K562 (cell line): ENCODE results near the gene PSMA2. TPM values are rescaled to one million over a fixed set of nuclear protein-coding genes. Genes with fewer than 3 reads are reported as not detected.
A peak's percentile ranks its signal among the peaks of the same experiment; 100 is the strongest.

Experiments
- ARID3A ChIP-seq: IDR thresholded peaks from 2 replicates; pipeline ENCODE4 v1.6.1; 2012; ENCODE audit warnings: low read depth, low read length, improper control_type of control experiment, borderline replicate concordance
- ARNT ChIP-seq, 2 experiments: fragments of 450-650 bp; IDR thresholded peaks; 2 replicates each; pipeline ENCODE4 v1.6.1; 2016; ENCODE audit warnings: mild to moderate bottlenecking in 1 of 2
- CBFA2T3 ChIP-seq: fragments of 450-650 bp; IDR thresholded peaks from 2 replicates; pipeline ENCODE4 v1.6.1; 2017
- CEBPG ChIP-seq, 3 experiments: fragments of 200-800 bp in 1 of 3; sonication (Bioruptor generic) in 1 of 3; sonication (generic) in 1 of 3; formaldehyde crosslinking in 1 of 3; IDR thresholded peaks in 2 of 3; conservative IDR thresholded peaks in 1 of 3; 2 replicates each; pipeline versions ENCODE4 v1.6.1 to v1.8.0; 2016 to 2022; ENCODE audit warnings: missing compliant biosample characterization in 2 of 3, missing genetic modification characterization in 2 of 3, mild to moderate bottlenecking in 1 of 3, missing genetic modification reagents in 1 of 3
- NR2F6 ChIP-seq: fragments of 450-650 bp; formaldehyde crosslinking; IDR thresholded peaks from 2 replicates; pipeline ENCODE4 v1.4.0; 2020; ENCODE audit warnings: mild to moderate bottlenecking
- PKNOX1 ChIP-seq: fragments of 450-650 bp; IDR thresholded peaks from 2 replicates; pipeline ENCODE4 v1.6.1; 2016
- SNIP1 ChIP-seq: fragments of 450-650 bp; IDR thresholded peaks from 2 replicates; pipeline ENCODE4 v1.7.1; 2017; ENCODE audit warnings: low read depth, mild to moderate bottlenecking
- SOX6 ChIP-seq: fragments of 450-650 bp; IDR thresholded peaks from 2 replicates; pipeline ENCODE4 v1.6.1; 2014; ENCODE audit warnings: mild to moderate bottlenecking
- ZNF212 ChIP-seq: fragments of 450-650 bp; formaldehyde crosslinking; IDR thresholded peaks from 2 replicates; pipeline ENCODE4 v1.4.0; 2020; ENCODE audit warnings: mild to moderate bottlenecking
- polyA plus RNA-seq, 8 experiments: library from polyadenylated mRNA; depleted of rRNA in 4 of 8; stranded (reverse) in 5 of 8; unstranded in 3 of 8; fragments of >200 nt; fragmentation: Nextera tagmentation in 2 of 8; fragmentation: Illumina TruSeq in 1 of 8; extraction: Ambion mirVana in 2 of 8; extraction: Trizol in 1 of 8; gene quantifications; 2 replicates each; pipeline versions ENCODE4 v1.2.1 to v1.2.3, GENCODE V29; 2011 to 2014; ENCODE audit warnings: inconsistent platforms in 1 of 8, missing spikeins in 1 of 8
- total RNA-seq, 7 experiments: library from RNA; depleted of rRNA in 6 of 7; stranded (reverse); fragments of >200 nt in 6 of 7; fragmentation: Illumina TruSeq in 2 of 7; extraction: Trizol in 2 of 7; gene quantifications; 2 replicates each; pipeline versions ENCODE4 v1.2.1 to v1.2.3, GENCODE V29; 2011 to 2021; ENCODE audit warnings: low replicate concordance in 1 of 7
- TF ChIP-seq, protein P1 (sequence below), 2 experiments: IDR thresholded peaks; 2 replicates each; pipeline ENCODE4 v1.6.1; 2012; ENCODE audit warnings: improper control_type of control experiment in 2 of 2, low read depth in 2 of 2, low read length in 2 of 2, borderline replicate concordance in 1 of 2

PSMA2 gene
- total and polyA plus RNA-seq, 9 of the 15 experiments (the other 6 are each of a cell fraction or from before 2014, with no cell fraction given): 91.7 to 1,070 (median 213) TPM

DNA sequence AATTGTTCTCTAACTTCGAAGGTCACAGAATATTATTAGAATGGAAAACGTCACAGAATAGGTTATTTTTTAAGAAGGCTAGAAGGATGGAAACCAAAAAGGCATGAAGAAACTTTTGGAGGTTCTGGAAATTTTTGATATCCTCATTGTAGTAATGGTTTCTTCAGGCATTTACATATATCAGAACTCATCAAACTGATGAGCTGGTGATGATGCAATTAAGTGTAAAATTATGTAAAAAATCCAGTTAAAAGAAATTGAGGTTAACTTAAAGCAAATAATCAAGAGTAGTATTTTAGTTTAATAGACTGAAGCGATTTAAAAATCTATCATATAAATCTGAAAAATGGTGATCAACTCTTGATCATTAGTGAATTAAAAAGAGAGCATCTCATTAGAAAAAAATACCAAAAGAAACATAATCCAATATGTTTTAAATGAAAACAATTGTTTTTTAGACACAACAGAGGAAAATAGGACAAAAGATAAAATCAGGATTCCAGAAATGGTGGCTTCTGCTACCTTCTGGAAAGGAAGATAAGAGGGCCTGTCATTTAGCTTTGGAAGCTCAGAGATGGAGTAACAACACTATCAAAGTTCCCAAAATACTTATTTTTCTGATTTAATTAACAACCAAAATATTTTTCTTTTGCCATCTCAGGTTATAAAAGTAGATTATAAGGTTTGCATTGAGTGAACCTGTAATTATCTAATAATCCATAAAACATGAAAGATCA lies 9.8 kb downstream of the PSMA2 start (continued):
- TF ChIP-seq ARID3A (0 out of 2 replicates have a peak, but pooled peaks have one; percentile 26), CEBPG (CRISPR knock-in tag; IDR thresholded peaks at IDR 0.05) (no peak), CEBPG (tag; conservative IDR thresholded peaks at IDR 0.05 in 1 of 2, IDR thresholded peaks at IDR 0.05 in 1 of 2) (peak; percentile 59 to 76; a peak in 3 of 4 replicates), ZNF212 (no peak), SNIP1 (no peak), CBFA2T3 (peak; percentile 35; the same call in 1 of the 2 replicates), SOX6 (peak; percentile 74), ARNT (IDR thresholded peaks at IDR 0.05) (0 out of 4 replicates have a peak, but pooled peaks of 1 of the 2 experiments have one; percentile 20), PKNOX1 (peak; percentile 51; the same call in 1 of the 2 replicates), NR2F6 (CRISPR knock-in tag) (no peak)
- TF ChIP-seq, protein P1, sequence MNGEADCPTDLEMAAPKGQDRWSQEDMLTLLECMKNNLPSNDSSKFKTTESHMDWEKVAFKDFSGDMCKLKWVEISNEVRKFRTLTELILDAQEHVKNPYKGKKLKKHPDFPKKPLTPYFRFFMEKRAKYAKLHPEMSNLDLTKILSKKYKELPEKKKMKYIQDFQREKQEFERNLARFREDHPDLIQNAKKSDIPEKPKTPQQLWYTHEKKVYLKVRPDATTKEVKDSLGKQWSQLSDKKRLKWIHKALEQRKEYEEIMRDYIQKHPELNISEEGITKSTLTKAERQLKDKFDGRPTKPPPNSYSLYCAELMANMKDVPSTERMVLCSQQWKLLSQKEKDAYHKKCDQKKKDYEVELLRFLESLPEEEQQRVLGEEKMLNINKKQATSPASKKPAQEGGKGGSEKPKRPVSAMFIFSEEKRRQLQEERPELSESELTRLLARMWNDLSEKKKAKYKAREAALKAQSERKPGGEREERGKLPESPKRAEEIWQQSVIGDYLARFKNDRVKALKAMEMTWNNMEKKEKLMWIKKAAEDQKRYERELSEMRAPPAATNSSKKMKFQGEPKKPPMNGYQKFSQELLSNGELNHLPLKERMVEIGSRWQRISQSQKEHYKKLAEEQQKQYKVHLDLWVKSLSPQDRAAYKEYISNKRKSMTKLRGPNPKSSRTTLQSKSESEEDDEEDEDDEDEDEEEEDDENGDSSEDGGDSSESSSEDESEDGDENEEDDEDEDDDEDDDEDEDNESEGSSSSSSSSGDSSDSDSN (IDR thresholded peaks at IDR 0.05; ENCODE audit: borderline replicate concordance in 1 of 2, low read depth in 2 of 2, low read length in 2 of 2): no peak
